HEK293 (cell line): ENCODE data around the gene HOXA10.

Source experiments
- EGR2 ChIP-seq: fragments of 450-650 bp; formaldehyde crosslinking; IDR thresholded peaks from 2 replicates; pipeline ENCODE4 v1.5.1; 2016; ENCODE audit warnings: low read depth, missing biosample characterization, missing genetic modification characterization
- HOXC10 ChIP-seq: sonication (generic); formaldehyde crosslinking; IDR thresholded peaks from 2 replicates; pipeline ENCODE4 v1.8.1; 2023; ENCODE audit warnings: mild to moderate bottlenecking, missing genetic modification reagents
- PATZ1 ChIP-seq: fragments of 450-650 bp; formaldehyde crosslinking; IDR thresholded peaks from 2 replicates; pipeline ENCODE4 v1.5.1; 2016; ENCODE audit warnings: missing biosample characterization, missing genetic modification characterization
- REST ChIP-seq: fragments of 450-650 bp; formaldehyde crosslinking; IDR thresholded peaks from 2 replicates; pipeline ENCODE4 v1.5.1; 2016; ENCODE audit warnings: missing biosample characterization, missing genetic modification characterization
- SCRT1 ChIP-seq: fragments of 450-650 bp; formaldehyde crosslinking; IDR thresholded peaks from 2 replicates; pipeline ENCODE4 v1.5.1; 2016; ENCODE audit warnings: missing biosample characterization, missing genetic modification characterization, borderline replicate concordance
- YY2 ChIP-seq: fragments of 450-650 bp; formaldehyde crosslinking; IDR thresholded peaks from 2 replicates; pipeline ENCODE4 v1.5.1; 2016; ENCODE audit warnings: missing biosample characterization, missing genetic modification characterization
- ZBTB17 ChIP-seq: fragments of 450-650 bp; formaldehyde crosslinking; IDR thresholded peaks from 2 replicates; pipeline ENCODE4 v1.5.1; 2016; ENCODE audit warnings: missing biosample characterization, missing genetic modification characterization
- ZBTB21 ChIP-seq: fragments of 450-650 bp; formaldehyde crosslinking; IDR thresholded peaks from 2 replicates; pipeline ENCODE4 v1.5.1; 2017; ENCODE audit warnings: missing biosample characterization, missing genetic modification characterization
- ZBTB44 ChIP-seq: fragments of 450-650 bp; IDR thresholded peaks from 2 replicates; pipeline ENCODE4 v1.5.1; 2018; ENCODE audit warnings: missing biosample characterization, mild to moderate bottlenecking, missing genetic modification characterization
- ZBTB8A ChIP-seq: fragments of 450-650 bp; formaldehyde crosslinking; IDR thresholded peaks from 2 replicates; pipeline ENCODE4 v1.5.1; 2016; ENCODE audit warnings: missing biosample characterization, missing genetic modification characterization
- ZFP69B ChIP-seq: fragments of 450-650 bp; formaldehyde crosslinking; IDR thresholded peaks from 2 replicates; pipeline ENCODE4 v1.5.1; 2016; ENCODE audit warnings: missing biosample characterization, missing genetic modification characterization
- ZIC2 ChIP-seq: fragments of 450-650 bp; formaldehyde crosslinking; IDR thresholded peaks from 2 replicates; pipeline ENCODE4 v1.5.1; 2016; ENCODE audit warnings: missing biosample characterization, missing genetic modification characterization
- ZNF140 ChIP-seq: fragments of 450-650 bp; formaldehyde crosslinking; IDR thresholded peaks from 2 replicates; pipeline ENCODE4 v1.5.1; 2016; ENCODE audit warnings: missing biosample characterization, missing genetic modification characterization
- ZNF184 ChIP-seq: fragments of 450-650 bp; IDR thresholded peaks from 2 replicates; pipeline ENCODE4 v1.5.1; 2018; ENCODE audit warnings: missing biosample characterization, mild to moderate bottlenecking, missing genetic modification characterization
- ZNF350 ChIP-seq: fragments of 450-650 bp; formaldehyde crosslinking; IDR thresholded peaks from 2 replicates; pipeline ENCODE4 v1.5.0; 2017; ENCODE audit warnings: missing biosample characterization, mild to moderate bottlenecking, missing genetic modification characterization
- ZNF366 ChIP-seq: fragments of 450-650 bp; formaldehyde crosslinking; conservative IDR thresholded peaks from 2 replicates; pipeline ENCODE4 v1.5.1; 2016; ENCODE audit warnings: missing biosample characterization, missing genetic modification characterization
- ZNF391 ChIP-seq: fragments of 450-650 bp; formaldehyde crosslinking; IDR thresholded peaks from 2 replicates; pipeline ENCODE4 v1.5.1; 2016; ENCODE audit warnings: low read depth, missing biosample characterization, missing genetic modification characterization, borderline replicate concordance
- ZNF416 ChIP-seq: fragments of 450-650 bp; formaldehyde crosslinking; IDR thresholded peaks from 2 replicates; pipeline ENCODE4 v1.5.1; 2016; ENCODE audit warnings: missing biosample characterization, missing genetic modification characterization
- ZNF544 ChIP-seq: fragments of 450-650 bp; formaldehyde crosslinking; IDR thresholded peaks from 2 replicates; pipeline ENCODE4 v1.5.0; 2017; ENCODE audit warnings: missing biosample characterization, missing genetic modification characterization
- ZNF571 ChIP-seq: fragments of 450-650 bp; formaldehyde crosslinking; IDR thresholded peaks from 2 replicates; pipeline ENCODE4 v1.5.0; 2017; ENCODE audit warnings: missing biosample characterization, missing genetic modification characterization
- ZNF596 ChIP-seq: fragments of 450-650 bp; IDR thresholded peaks from 2 replicates; pipeline ENCODE4 v1.5.0; 2018; ENCODE audit warnings: missing biosample characterization, mild to moderate bottlenecking, missing genetic modification characterization, moderate library complexity
- ZNF654 ChIP-seq: fragments of 450-650 bp; formaldehyde crosslinking; IDR thresholded peaks from 2 replicates; pipeline ENCODE4 v1.5.1; 2016; ENCODE audit warnings: low read depth, missing biosample characterization, missing genetic modification characterization
- ZNF692 ChIP-seq: fragments of 450-650 bp; formaldehyde crosslinking; IDR thresholded peaks from 2 replicates; pipeline ENCODE4 v1.5.1; 2016; ENCODE audit warnings: missing biosample characterization, missing genetic modification characterization
- ZSCAN23 ChIP-seq: fragments of 450-650 bp; formaldehyde crosslinking; IDR thresholded peaks from 2 replicates; pipeline ENCODE4 v1.5.1; 2016; ENCODE audit warnings: missing biosample characterization, missing genetic modification characterization
- ZSCAN30 ChIP-seq: fragments of 450-650 bp; IDR thresholded peaks from 2 replicates; pipeline ENCODE4 v1.5.1; 2018; ENCODE audit warnings: missing biosample characterization, mild to moderate bottlenecking, missing genetic modification characterization, moderate library complexity
- TF ChIP-seq, protein P1 (sequence below): fragments of 450-650 bp; formaldehyde crosslinking; IDR thresholded peaks from 2 replicates; pipeline ENCODE4 v1.5.1; 2017; ENCODE audit warnings: missing biosample characterization, missing genetic modification characterization

Gene HOXA10

DNA sequence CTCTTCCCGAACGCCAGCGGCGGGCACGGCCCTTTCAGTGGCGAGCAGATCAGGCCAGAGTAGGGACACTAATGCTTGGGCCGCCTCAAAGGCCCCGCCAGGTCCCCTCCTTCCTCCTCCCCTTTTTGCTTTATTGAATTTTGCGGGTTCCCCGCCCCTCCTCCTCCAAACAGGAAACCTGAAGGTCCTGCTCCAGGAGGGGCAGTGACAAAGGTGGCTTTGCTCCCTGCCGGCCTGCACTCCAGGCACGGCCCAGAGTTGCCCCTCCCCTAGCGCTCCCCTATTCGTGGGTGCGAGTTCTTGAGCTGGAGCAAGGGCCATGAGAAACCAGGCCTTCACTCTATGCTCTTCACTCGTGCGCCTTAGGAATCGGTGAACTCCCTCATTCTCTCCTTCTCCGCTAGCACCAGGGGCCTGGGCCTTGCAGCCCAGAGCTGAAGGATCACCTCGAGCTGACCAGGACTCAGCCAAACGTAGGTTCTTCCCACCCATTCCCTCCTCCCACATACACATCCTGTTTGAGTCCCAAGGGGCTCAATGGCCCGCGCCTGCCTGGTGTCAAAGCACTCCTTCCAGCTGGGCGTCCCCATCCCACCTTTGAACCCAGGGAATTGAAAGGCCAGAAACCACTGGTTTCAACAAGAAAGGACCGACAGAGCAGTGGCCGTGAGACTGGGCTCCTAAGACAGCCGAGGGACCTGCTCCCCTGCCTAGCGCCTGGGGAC, 25.9 kb downstream of the HOXA10 start (continued):
- TF ChIP-seq ZBTB21 (tag by site-specific recombination) (no peak), HOXC10 (CRISPR knock-in tag) (no peak), SCRT1 (tag by site-specific recombination) (no peak), ZIC2 (tag by site-specific recombination) (peak; percentile 32), ZNF596 (no peak), ZBTB8A (tag by site-specific recombination) (peak; percentile 57; the same call in 1 of the 2 replicates), ZNF140 (tag by site-specific recombination) (no peak), EGR2 (tag by site-specific recombination) (peak; percentile 73), PATZ1 (tag by site-specific recombination) (peak; percentile 82), ZNF184 (tag by site-specific recombination) (no peak), YY2 (tag by site-specific recombination) (no peak), ZBTB17 (tag by site-specific recombination) (peak; percentile 96), ZNF692 (tag by site-specific recombination) (no peak; the same call in 1 of the 2 replicates), ZNF350 (tag by site-specific recombination) (no peak), ZNF571 (tag by site-specific recombination) (no peak), ZNF654 (tag by site-specific recombination) (no peak), ZSCAN30 (tag by site-specific recombination) (0 out of 2 replicates have a peak, but pooled peaks have one; percentile 13), REST (tag by site-specific recombination) (no peak), ZFP69B (tag by site-specific recombination) (peak; percentile 31; the same call in 1 of the 2 replicates), ZBTB44 (tag by site-specific recombination) (no peak), ZNF416 (tag by site-specific recombination) (no peak), ZNF544 (tag by site-specific recombination) (no peak), ZNF391 (tag by site-specific recombination) (0 out of 2 replicates have a peak, but pooled peaks have one; percentile 61), ZNF366 (tag by site-specific recombination) (peak; percentile 63; the same call in 1 of the 2 replicates), ZSCAN23 (no peak)
- TF ChIP-seq, protein P1, sequence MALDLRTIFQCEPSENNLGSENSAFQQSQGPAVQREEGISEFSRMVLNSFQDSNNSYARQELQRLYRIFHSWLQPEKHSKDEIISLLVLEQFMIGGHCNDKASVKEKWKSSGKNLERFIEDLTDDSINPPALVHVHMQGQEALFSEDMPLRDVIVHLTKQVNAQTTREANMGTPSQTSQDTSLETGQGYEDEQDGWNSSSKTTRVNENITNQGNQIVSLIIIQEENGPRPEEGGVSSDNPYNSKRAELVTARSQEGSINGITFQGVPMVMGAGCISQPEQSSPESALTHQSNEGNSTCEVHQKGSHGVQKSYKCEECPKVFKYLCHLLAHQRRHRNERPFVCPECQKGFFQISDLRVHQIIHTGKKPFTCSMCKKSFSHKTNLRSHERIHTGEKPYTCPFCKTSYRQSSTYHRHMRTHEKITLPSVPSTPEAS (tag by site-specific recombination), result no peak
